Measurements from ENCODE around the gene MRPS2.
"Not testable (repeated sequence)": the region's sequence is repeated elsewhere in the genome, so short reads cannot be mapped to it uniquely, and the experiment has no call there.

Gene MRPS2

DNA sequence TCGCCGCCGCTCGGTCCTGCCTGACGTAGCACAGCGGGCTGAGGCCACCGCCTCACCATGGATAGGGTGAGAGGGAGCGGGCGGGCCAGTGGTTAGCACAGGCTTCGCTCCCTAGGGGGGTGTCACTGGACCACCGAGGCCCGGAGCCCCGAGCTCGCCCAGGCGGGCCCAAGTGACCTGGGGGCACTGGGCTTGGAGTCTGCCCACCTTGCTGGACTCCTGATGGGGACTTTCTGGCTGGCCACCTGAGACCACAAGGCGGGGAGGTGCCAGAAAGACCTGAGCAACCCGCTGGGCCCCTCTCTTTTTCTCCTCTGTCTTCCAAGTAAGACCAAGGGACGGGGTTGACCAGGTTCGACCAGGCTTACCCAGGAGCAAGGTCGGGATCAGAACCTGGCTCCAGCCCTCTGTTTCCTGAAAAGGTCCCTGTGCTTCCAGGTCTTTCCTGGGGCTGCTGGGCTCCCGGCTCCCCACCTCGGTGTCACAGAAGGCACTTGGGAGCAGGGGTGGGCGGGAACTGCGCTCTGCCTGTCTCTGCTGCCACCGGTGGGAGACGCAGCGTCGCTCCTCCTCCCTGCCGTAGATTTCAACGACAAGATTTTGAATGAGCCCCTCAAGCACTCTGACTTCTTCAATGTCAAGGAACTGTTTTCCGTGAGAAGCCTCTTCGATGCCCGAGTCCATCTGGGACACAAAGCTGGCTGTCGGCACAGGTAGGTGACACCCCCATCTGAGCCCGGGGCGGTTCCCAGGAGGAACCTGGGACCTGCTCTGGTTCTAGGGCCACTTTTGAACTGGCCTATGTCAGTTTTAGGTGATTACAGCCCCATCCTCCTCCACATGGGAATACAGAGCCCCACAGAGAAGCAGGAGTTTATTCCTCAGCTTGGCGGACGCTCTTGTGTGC, 1.0 kb downstream of the MRPS2 start:
- no peak for DNase-seq

DNA sequence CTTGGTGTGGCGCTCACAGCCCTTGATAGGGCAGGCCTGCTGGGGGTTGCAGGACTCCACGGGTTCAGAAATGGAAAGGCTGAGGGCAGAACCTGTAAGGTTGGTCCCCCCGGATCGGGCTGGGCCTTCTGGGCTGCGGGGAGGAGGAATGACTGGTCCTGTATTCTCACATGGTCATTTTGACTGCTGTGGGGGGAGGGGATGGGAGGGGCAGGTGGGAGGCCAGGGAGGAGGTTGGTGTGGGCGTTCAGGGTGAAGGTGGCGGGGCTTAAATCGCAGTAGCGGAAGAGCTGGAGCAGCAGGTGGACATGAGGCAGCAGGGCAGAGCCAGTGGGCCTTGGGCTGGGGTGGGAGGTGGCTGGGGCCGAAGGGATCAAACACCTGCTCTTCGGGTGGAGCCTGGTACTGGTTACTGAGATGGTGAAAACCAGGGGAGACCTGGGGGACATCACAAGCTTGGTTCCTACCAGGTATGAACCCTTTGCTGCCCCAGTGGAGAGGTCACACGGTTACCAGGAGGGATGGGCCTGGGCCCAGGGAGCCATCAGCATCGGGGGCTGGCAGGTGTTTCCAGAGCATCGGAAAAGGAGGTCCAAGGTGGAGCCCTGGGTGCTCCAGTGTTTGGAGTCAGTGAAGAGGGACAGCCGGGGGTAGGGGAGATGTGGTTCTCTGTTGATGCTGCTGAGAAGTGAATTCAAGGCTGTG, 1.8 kb downstream of the MRPS2 start:
- DNase-seq: no peak

DNA sequence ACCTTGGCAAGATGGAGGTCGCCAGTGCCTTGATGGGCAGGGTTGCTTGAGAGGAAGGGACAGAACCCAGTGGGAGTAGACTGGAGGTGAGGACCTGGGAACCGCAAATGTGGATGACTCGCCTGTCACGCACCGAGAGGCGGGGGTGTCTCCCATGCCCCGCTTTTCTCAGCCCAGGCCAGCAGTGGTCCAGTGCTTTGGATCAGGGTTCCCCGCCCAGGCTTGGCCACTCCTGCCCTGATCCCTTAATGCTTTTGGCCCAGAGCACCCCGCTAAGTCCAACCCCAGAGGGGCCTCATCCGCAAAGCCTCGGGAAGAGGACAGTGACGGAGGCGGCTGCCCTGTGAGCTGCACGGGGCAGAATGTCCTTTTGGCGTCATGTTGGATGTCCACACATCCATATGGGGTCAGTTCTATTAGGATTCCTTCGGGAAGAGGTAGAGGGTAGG, 2.4 kb downstream of the MRPS2 start:
- DNase-seq: no peak

DNA sequence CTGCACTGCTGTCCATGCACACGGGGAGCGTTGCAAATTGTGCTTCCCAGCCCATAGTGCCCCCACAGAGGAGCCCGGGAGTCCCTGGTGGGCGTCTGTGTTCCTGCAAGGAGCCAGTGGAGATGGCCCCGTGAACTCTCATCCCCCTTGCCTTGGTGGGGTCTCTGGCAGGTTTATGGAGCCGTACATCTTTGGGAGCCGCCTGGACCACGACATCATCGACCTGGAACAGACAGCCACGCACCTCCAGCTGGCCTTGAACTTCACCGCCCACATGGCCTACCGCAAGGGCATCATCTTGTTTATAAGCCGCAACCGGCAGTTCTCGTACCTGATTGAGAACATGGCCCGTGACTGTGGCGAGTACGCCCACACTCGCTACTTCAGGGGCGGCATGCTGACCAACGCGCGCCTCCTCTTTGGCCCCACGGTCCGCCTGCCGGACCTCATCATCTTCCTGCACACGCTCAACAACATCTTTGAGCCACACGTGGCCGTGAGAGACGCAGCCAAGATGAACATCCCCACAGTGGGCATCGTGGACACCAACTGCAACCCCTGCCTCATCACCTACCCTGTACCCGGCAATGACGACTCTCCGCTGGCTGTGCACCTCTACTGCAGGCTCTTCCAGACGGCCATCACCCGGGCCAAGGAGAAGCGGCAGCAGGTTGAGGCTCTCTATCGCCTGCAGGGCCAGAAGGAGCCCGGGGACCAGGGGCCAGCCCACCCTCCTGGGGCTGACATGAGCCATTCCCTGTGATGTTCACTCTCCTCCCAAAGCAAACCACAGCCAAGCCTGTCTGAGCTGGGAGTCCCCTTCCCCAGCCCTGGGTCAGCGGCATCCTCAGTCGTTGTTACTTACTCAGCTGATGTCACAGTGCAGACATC, 3.1 kb downstream of the MRPS2 start:
- no peak for DNase-seq

DNA sequence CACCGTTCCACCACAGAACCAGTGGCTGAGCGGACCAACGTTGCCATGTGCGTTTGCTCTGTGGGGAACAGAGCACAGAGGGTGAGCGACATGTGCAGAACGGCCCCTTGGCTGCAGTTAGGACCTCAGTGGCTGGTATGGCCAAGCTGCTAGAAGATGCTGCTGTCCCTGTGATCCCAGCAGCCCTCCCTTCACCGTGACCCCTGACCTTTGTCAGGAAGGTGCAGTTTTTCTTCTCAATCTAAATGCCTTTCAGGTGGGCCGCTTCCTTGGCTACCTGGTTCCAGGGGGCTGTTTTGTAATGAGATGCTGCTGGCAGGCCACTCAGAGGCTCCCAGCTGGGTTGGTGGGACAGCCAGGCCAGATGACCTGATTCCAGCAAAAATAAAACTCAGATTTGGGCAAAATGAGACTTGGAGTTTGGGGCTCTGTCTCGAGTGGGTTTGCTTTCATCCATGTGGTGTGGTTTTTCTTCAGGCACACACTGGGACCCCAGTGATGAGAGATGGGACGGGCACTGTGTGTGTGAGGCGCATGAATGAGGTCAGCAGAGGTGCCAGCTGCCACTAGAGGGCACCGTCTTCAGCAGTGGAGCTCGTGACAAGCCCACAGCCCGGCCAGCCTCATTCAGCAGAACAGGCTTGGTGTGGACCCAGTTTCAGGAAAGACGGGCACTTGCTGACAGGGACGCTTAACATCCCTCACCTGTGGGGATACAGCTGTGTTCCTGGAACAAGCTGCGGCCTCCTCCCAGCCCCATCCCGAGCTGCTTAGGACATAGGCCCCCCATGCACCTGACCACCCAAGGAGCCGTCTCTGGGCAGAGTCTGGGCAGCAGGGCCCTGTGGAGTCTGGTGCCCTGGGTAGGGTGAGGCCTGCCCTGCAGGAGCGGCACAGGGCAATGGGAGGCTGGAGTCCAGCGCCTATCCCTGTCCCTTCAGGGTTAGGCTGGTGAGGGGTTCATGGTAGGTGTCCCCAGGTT, 4.1 kb downstream of the MRPS2 start:
- DNase-seq: peak; percentile 29

DNA sequence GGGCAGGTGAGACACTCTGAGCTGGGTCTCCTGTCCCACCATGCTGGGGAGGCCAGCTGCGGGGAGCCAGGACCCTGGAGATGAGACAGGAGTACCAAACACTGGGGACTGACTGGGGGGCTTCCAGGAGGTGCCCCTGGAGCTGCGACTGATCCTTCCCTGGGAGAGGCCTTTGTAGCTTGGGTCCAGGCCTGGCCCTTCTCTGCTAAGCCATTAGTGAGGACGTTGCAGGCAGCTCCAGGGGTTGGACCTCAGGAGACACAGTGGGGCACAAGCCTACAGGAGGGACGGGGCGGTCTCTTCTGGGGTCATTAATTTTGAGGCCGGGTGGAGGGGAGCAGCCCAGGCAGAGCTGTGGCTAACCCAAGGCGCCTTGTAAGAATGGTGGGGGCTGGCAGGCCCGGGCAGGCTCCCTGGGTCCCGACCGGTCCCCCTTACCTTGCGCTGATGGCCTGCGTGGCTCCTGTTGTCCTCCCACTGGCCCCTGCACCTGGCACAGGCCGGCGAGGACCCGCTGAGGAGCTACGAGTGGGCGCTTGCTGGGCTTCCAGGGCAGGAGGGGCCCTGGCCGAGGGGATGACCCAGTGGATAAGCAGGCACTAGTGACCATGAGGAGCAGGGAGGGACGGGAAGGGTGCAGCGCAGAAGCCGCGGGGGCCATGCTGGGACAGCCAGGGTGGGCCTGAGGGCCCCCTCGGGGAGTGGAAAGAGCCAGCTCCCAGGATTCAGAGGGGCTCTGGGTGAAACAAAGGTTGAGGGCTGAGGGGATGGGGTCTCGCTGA, 5.1 kb downstream of the MRPS2 start:
- DNase-seq: no peak

DNA sequence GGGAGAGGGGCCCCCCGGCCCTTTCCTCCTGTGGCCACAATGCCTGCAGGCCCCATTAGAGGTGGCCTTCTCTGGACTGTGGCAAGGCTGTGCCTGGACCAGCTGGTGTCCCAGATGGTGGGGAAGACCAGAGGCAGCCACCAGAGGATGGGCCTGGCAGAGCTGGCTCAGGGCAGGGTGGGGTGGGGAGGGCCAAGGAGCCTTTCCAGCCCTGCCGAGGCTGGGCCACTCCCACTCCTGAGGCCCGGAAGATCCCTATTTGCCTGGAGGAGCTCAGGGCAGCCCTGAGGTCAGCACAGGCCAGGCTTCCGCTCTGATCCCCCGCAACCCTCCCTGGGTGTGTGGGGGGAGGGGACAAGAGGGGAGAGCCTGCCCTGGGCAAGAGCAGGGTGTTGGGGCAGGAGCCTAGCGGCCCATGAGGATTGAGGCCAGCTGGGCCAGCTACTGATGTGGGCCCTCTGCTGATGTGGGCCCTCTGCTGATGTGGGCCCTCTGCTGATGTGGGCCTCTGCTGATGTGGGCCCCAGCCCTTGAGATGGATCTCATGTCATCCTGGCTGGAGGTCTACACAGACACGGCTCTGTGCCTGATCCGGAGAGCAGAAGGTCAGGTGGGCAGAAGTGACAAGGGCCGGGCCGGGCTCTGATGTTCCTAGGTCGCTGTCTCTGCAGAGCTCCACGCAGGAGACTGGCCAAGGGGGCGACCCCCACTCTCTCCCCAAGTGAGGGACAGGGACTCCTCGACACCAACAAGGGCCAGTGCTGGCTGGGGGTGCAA, 6.0 kb downstream of the MRPS2 start:
- no peak for DNase-seq

DNA sequence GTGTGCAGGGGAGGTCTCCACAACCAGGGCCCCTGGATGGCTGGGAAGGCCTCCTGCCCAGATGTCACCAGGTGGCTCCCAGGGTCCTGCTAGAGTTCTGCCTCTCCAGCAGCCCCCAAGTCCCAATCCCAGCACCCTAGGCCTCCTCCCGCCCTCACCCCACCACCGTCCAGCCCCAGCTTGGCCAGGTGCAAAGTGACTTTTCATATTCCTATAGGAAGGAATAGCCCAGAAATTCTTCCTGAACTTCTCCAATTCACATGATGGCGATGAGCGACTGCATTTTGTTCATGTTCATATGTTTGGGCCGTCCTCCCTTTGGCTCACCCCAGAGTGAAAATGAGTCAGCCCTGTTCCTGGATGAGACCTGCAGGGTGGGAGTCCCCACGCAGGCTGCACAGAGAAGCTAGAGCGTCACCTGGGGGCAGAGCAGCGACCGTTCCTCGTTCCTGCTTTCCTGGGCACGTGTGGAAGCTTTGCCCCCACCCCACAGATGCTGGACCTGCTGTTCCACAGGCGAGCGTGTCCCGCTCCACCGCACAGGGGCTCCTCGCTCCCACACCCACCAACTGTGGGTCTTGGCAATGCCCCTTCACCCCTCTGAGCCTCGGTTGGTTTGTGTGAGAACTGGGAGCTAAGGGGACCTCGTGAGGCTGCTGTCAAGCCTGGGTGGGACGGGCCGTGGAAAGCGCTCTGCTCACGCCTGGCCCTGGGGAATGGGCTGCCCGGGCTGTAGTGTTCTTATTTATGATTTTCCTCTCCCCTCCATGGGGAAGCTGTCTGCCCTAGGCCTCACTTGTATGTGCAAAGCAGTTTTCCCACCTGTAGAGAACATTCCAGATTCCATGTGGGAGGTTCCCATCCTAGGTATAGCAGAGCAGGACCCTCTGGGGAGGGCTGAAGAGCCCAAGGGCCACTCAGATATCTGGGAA, 6.9 kb downstream of the MRPS2 start:
- no peak for DNase-seq

DNA sequence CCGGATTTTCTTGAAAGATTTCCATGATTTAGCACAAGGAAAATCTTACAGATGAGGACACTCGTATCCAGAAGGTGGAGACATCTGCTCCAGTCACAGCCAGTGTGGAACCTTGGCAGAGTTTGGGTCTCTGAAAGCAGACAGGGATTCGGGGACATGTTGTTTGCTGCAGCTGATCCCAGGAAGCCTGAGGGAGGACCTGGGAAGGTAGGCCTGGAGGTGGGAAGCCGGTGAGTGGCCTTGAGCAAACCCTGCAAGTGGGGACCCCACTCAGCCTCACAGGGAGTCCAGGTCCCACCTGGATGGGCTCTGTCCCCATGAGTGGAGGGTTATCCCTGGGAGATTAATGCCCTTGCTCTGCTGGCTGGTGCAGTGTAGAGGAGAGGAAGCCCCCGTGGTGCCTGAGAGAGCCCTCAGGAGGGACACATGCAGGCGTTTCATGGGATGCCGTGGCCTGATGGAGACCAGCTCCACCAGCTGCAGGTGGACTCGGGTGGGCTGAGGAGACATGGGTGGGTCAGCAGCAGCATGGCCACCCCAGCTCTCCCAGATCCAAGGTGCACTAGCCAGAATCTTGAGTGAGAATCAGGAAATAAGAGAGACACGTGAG, 7.8 kb downstream of the MRPS2 start:
- DNase-seq: no peak

DNA sequence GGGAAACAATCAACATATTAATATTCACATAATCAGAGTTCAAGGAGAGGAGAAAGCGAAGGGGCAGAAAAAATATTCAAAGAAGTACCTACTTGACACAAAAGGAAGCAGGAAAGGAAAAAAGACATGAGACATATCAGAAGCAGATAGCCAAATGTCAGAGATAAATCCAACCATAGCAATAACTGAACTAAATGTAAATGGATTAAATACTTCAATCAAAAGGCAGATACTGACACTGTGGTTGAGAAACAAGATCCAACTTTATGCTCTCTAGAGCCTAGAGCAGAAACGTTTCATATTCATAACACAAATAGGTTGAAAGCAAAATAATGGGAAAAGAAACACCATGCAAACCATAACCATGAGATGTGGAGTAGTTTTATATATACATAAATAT, 9.0 kb downstream of the MRPS2 start:
- no peak for DNase-seq

DNA sequence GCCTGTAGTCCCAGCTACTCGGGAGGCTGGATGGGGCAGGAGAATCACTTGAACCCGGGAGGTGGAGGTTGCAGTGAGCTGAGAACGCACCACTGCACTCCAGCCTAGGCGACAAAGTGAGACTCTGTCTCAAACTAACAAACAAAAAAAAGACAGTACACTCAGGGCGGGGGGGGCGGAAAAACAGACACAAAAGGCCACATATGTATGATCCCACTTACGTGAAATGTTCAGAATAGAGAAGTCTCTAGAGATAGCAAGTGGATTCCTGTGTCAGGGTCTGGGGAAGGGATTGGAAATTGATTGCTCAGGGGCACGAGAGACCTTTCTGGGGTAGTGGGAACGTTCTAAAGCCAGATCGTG, 11.7 kb downstream of the MRPS2 start:
- no peak for DNase-seq

DNA sequence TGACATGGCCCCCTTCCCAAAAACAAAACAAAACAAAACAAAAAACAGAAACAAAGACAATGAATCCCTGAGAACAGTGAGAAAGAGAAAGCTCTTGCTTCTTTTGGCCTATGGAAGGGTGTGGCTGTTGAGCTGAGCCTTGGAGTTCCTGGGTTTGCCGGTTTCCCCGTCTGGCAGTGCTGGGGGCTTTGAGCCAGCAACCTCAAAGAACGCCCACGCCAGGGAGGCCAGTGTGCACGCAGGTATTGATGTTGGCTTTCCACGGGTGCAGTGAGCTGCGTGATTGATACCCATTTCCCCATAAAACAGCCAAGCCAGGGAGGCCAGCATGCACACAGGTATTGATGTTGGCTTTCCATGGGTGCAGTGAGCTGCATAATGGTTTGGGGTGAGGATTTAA, 12.4 kb downstream of the MRPS2 start:
- DNase-seq: no peak

DNA sequence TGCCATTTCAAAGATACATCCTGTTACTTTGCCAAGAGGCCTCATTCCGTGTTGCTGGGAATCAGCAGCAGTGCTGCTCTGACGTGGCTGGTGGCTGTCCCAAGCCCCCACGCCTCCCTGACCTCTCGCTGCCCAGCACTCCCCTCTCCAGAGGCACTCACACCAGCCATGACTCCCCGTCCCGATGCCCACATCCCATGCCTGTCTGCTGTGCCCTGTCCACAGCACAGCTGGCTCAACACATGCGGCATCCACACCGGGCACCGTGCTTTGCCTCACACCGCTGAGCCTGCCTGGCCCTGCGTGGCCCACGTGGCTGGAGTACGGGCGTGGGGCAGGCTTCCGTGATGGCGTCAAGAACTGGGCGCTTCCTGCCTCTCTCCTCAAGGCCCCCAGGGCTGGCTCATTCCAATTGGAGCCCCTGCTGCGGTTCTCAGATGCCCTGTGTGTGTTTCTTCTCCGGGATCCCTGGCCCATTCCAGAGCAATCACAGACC, 12.9 kb downstream of the MRPS2 start:
- DNase-seq: no peak

DNA sequence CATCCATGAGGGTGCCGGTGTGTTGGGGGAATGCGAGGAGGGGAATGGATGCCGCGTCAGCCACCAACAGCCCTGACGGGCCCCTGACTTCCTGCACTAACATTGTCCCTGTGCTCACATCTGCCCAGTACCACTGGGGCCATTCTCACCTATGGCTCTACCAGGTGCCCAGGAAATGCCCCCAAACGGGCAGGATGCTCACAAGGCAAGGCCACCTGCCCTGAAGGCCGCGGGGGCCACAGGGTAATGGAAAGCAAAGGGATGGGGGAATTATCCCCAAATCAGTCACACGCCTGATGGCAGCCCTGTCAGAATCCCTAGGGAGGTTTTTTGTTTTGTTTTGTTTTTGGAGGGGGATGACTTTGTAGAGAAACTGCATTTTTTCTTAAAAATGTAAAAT, 13.4 kb downstream of the MRPS2 start:
- not testable (repeated sequence) for DNase-seq

DNA sequence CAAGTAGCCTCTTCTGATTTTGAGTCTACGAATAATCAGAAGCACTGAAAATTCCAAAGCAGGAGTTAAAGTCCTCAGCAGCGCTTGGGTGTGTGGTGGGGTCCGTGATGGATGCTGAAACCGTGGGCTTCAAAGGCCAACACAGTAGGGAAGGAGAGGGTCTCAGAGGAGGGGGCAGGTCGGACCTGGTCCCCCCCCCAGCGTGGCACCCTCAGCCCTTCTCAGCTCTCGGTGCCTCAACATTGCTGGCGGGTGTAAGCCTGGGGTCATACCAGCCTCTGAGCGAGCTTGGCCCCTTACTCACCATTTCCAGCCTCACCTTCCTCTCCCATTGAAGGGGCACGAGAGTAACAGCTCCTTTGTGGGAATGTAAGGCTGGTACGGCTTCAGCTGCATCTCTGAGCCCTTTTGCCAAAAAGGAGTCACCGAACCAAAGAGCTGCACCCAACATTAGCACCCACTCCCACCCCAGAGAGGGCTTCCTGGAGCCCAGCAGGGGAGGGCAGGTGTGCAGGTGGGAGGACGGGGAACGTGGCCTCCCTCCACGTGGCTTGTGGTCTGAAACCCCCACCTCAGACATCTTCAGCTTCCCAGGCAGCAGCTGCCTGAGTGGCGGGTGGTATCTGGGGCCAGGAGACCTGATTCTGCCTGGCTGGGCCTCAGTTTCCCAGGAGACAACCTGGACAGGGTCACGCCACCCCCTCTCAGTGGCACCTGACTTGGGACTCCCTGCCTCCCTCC, 14.0 kb downstream of the MRPS2 start:
- no peak for DNase-seq

DNA sequence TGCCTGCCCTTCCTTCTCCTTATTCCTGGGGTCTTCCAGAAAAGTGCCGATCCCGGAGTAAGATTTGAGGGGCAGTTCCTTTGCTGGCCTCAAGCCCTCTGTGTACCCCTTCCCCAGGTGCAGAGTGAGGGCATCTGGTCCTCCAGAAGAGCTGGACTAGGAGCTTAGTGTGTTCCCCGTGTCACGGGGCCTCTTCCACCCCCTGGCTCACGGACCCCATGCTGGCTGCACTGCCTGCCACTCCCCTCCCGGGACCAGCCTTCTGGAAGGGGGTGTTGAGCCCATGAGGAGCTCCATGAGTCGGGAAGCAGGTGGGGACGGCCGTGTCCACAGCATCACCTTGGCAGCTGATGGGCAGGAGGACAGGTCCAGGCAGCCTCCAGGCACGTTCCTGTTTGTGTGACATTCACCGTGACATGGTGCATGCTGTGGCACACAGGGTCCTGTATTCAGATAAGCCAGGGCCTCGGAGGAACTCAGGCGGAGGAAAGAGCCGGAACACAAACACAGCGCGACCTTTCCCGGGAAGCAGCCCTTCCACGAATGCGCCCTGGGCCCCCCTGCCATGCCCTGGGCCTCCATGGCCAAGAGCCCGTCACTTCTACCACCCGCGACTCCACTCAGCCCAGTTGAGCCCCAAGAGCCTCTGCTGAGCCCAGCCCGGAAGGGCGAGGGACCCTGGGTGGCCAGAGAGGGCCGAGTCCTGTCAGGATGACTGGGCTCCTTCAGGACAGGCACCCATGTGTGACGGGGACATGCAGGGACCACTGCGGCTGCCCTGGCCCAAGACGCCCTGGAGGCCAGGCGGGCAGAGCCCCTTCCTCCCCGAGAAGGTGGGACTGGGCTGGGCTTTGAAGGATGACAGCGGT, 14.8 kb downstream of the MRPS2 start:
- no peak for DNase-seq

Measured in activated T-cell treated with anti-CD3 and anti-CD28 coated beads for 4 hours (primary cell).